Liver (tissue), 9 donors: ENCODE results near the gene EPB41L4A. TPM values are rescaled to one million over a fixed set of nuclear protein-coding genes. Genes with fewer than 3 reads are reported as not detected.
"Not testable (repeated sequence)": the region's sequence is repeated elsewhere in the genome, so short reads cannot be mapped to it uniquely, and the experiment has no call there.

Experiments used
- DNase-seq: peaks from one replicate; pipeline ENCODE4 v3.0.0-alpha.2; 2017; ENCODE audit warnings: low spot score
- H3K27ac ChIP-seq, 2 donors: one replicate each; pipeline ENCODE4 v1.7.0; 2013; ENCODE audit warnings: inconsistent platforms in 2 of 2, low read length in 2 of 2, control low read depth in 1 of 2, low read depth in 1 of 2, mild to moderate bottlenecking in 1 of 2
- H3K27me3 ChIP-seq, 4 donors: one replicate each; pipeline versions ENCODE4 v1.6.1 to v1.7.0; 2013; ENCODE audit warnings: low read length in 3 of 4, inconsistent platforms in 1 of 4, mild to moderate bottlenecking in 1 of 4, moderate library complexity in 1 of 4; ENCODE audit not compliant: control insufficient read depth in 4 of 4, insufficient read depth in 4 of 4
- H3K36me3 ChIP-seq, 4 donors: one replicate each; pipeline versions ENCODE4 v1.6.1 to v1.7.0; 2013; ENCODE audit warnings: low read length in 3 of 4, mild to moderate bottlenecking in 3 of 4, low read depth in 1 of 4, moderate library complexity in 1 of 4; ENCODE audit not compliant: control insufficient read depth in 4 of 4, insufficient read depth in 3 of 4
- H3K4me1 ChIP-seq, 4 donors: one replicate each; pipeline versions ENCODE4 v1.6.1 to v1.7.0; 2013; ENCODE audit warnings: low read length in 3 of 4, mild to moderate bottlenecking in 3 of 4, moderate library complexity in 1 of 4; ENCODE audit not compliant: control insufficient read depth in 4 of 4, insufficient read depth in 4 of 4
- H3K4me3 ChIP-seq, 3 donors: one replicate each; pipeline versions ENCODE4 v1.6.1 to v1.7.0; 2013; ENCODE audit warnings: low read length in 3 of 3, control low read depth in 1 of 3, low read depth in 1 of 3, mild to moderate bottlenecking in 1 of 3
- H3K9ac ChIP-seq, 2 donors: one replicate each; pipeline ENCODE4 v1.7.0; 2013; ENCODE audit warnings: low read length in 2 of 2, mild to moderate bottlenecking in 2 of 2, moderate library complexity in 2 of 2, control low read depth in 1 of 2, low read depth in 1 of 2
- H3K9me3 ChIP-seq, 4 donors: one replicate each; pipeline versions ENCODE4 v1.6.1 to v1.7.0; 2013; ENCODE audit warnings: low read length in 3 of 4; ENCODE audit not compliant: control insufficient read depth in 4 of 4
- ATF3 ChIP-seq: IDR thresholded peaks from 2 replicates; pipeline ENCODE4 v1.6.1; 2016; ENCODE audit warnings: antibody characterized with exemption
- CTCF ChIP-seq: fragments of 150-350 bp; IDR thresholded peaks from 2 replicates; pipeline ENCODE4 v1.5.1; 2017; ENCODE audit warnings: improper control_type of control experiment, low read depth, low read length; ENCODE audit not compliant: missing input control
- FOXA2 ChIP-seq: IDR thresholded peaks from 2 replicates; pipeline ENCODE4 v1.6.1; 2016; ENCODE audit warnings: antibody characterized with exemption
- GABPA ChIP-seq, 2 donors: IDR thresholded peaks in 1 of 2; conservative IDR thresholded peaks in 1 of 2; 2 replicates each; pipeline ENCODE4 v1.6.1; 2016; ENCODE audit warnings: antibody characterized with exemption in 2 of 2, mild to moderate bottlenecking in 1 of 2, moderate library complexity in 1 of 2
- HNF4A ChIP-seq, 2 donors: conservative IDR thresholded peaks; 2 replicates each; pipeline ENCODE4 v1.6.1; 2016; ENCODE audit warnings: antibody characterized with exemption in 2 of 2, mild to moderate bottlenecking in 2 of 2
- HNF4G ChIP-seq: IDR thresholded peaks from 2 replicates; pipeline ENCODE4 v1.6.1; 2016; ENCODE audit warnings: antibody characterized with exemption
- JUND ChIP-seq, 2 donors: IDR thresholded peaks; 2 replicates each; pipeline ENCODE4 v1.6.1; 2016; ENCODE audit warnings: antibody characterized with exemption in 2 of 2
- MAX ChIP-seq: IDR thresholded peaks from 2 replicates; pipeline ENCODE4 v1.6.1; 2016; ENCODE audit warnings: antibody characterized with exemption
- NR2F2 ChIP-seq: IDR thresholded peaks from 2 replicates; pipeline ENCODE4 v1.6.1; 2016; ENCODE audit warnings: antibody characterized with exemption
- REST ChIP-seq: IDR thresholded peaks from 2 replicates; pipeline ENCODE4 v1.6.1; 2016; ENCODE audit warnings: antibody characterized with exemption, mild to moderate bottlenecking
- WGBS: extraction: QIAGEN DNeasy Blood & Tissue Kit; methylation state at CpG from one replicate; pipeline ENCODE4 v1.1.7; 2013; 5-methylcytosine and 5-hydroxymethylcytosine counted together
- polyA plus RNA-seq, 2 donors: library from polyadenylated mRNA; stranded (reverse) in 1 of 2; unstranded in 1 of 2; fragments of 200-250 nt in 1 of 2; fragments of >200 nt in 1 of 2; fragmentation: Nextera tagmentation in 1 of 2; extraction: Ambion mirVana in 1 of 2; gene quantifications; one replicate each; pipeline versions ENCODE4 v1.2.1 to v1.2.3, GENCODE V29; 2013 to 2015
- total RNA-seq, 2 donors: library from RNA; depleted of rRNA; stranded (reverse); fragments of >200 nt; gene quantifications; one replicate each; pipeline ENCODE4 v1.2.3, GENCODE V29; 2014
- donor health status: healthy.
- donor health status: healthy.
- donor health status: healthy.
- donor health status: healthy.
- donor health status: healthy.

EPB41L4A gene
- total and polyA plus RNA-seq, 4 donors, result 1.1 to 8.0 (median 3.9) TPM

GRCh38 chr5:112466261-112466660 is 47.2 kb upstream of the EPB41L4A start:
- DNase-seq, H3K4me3 ChIP-seq, H3K36me3 ChIP-seq, H3K27me3 ChIP-seq, H3K9me3 ChIP-seq, H3K27ac ChIP-seq, H3K9ac ChIP-seq, H3K4me1 ChIP-seq: not testable (repeated sequence)
- 90% methylated on average over 10 of the region's 10 CpGs for WGBS

- H3K4me3 ChIP-seq, H3K9ac ChIP-seq, H3K9me3 ChIP-seq, H3K27ac ChIP-seq, H3K36me3 ChIP-seq, H3K27me3 ChIP-seq, DNase-seq, H3K4me1 ChIP-seq: not testable (repeated sequence)
- 78% methylated on average over 10 of the region's 10 CpGs for WGBS
Observed at GRCh38 chr5:112447187-112447760, 28.2 kb upstream of the EPB41L4A start.

- DNase-seq, result no peak
- WGBS, result 71% methylated on average over 6 of the region's 6 CpGs
- no peaks in the 10 kb centered on the region for H3K27me3 ChIP-seq
- H3K27ac ChIP-seq, result no peak overlapping the region
- no peaks in the 10 kb centered on the region for H3K36me3 ChIP-seq
- no peak overlapping the region for H3K9ac ChIP-seq
- TF ChIP-seq FOXA2 (no peak), MAX (no peak), ATF3 (no peak), GABPA (IDR thresholded peaks at IDR 0.05 in 1 of 2, conservative IDR thresholded peaks at IDR 0.05 in 1 of 2) (no peak), JUND (IDR thresholded peaks at IDR 0.05) (no peak), CTCF (no peak), HNF4A (conservative IDR thresholded peaks at IDR 0.05) (no peak), NR2F2 (no peak), REST (no peak), HNF4G (no peak)
- no peaks in the 10 kb centered on the region for H3K9me3 ChIP-seq
- no peak overlapping the region for H3K4me3 ChIP-seq
- no peaks in the 10 kb centered on the region for H3K4me1 ChIP-seq
Observed at GRCh38 chr5:112445626-112446350, 26.7 kb upstream of the EPB41L4A start.

GRCh38 chr5:112443932-112444331 is 24.9 kb upstream of the EPB41L4A start:
- H3K27ac ChIP-seq, H3K27me3 ChIP-seq, H3K4me1 ChIP-seq, H3K9me3 ChIP-seq, H3K4me3 ChIP-seq, H3K9ac ChIP-seq, DNase-seq, H3K36me3 ChIP-seq: not testable (repeated sequence)
- 86% methylated on average over 12 of the region's 12 CpGs for WGBS
